ENCODE data around the gene CATSPERD. TPM values are rescaled to one million over a fixed set of nuclear protein-coding genes. Genes with fewer than 3 reads are reported as not detected.

Gene CATSPERD
- total and polyA plus RNA-seq, 12 donors = not detected

DNA sequence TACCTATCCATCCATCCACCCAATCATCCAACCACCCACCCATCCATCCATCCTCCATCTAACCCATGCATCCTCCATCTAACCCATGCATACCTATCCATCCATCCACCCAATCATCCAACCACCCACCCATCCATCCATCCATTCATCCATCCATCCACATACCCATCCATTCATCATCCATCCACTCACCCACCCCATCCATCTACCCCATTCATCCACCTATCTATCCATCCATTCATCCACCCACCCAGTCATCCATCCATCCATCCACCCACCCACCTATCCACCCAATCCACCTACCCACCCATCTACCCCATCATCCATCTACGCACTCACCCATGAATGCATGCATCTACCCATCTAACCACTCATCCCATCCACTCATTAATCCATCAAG, 46.7 kb upstream of the CATSPERD start:
- WGBS, 4 donors = 96 to 100% (median 99%) methylated on average over 1 of the region's 1 CpG
- H3K4me3 ChIP-seq = no peak overlapping the region
- H3K27me3 ChIP-seq = no peaks in the 10 kb centered on the region
- H3K36me3 ChIP-seq (replicated peaks in 1 of 2) = peaks cover 0 to 14% of the 10 kb centered on the region in 2 donors
- TF ChIP-seq, protein P1, sequence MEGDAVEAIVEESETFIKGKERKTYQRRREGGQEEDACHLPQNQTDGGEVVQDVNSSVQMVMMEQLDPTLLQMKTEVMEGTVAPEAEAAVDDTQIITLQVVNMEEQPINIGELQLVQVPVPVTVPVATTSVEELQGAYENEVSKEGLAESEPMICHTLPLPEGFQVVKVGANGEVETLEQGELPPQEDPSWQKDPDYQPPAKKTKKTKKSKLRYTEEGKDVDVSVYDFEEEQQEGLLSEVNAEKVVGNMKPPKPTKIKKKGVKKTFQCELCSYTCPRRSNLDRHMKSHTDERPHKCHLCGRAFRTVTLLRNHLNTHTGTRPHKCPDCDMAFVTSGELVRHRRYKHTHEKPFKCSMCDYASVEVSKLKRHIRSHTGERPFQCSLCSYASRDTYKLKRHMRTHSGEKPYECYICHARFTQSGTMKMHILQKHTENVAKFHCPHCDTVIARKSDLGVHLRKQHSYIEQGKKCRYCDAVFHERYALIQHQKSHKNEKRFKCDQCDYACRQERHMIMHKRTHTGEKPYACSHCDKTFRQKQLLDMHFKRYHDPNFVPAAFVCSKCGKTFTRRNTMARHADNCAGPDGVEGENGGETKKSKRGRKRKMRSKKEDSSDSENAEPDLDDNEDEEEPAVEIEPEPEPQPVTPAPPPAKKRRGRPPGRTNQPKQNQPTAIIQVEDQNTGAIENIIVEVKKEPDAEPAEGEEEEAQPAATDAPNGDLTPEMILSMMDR (IDR thresholded peaks at IDR 0.05) = no peak
- TF ChIP-seq POLR2A (IDR thresholded peaks at IDR 0.05) = no peak
- intact Hi-C loops (cut with DNase I) = no loop called here
- no peaks in the 10 kb centered on the region for H3K9me3 ChIP-seq (replicated peaks in 1 of 3)
- H3K27ac ChIP-seq = no peak overlapping the region
- H3K4me1 ChIP-seq (replicated peaks in 1 of 2) = no peaks in the 10 kb centered on the region
- no peak for DNase-seq

DNA sequence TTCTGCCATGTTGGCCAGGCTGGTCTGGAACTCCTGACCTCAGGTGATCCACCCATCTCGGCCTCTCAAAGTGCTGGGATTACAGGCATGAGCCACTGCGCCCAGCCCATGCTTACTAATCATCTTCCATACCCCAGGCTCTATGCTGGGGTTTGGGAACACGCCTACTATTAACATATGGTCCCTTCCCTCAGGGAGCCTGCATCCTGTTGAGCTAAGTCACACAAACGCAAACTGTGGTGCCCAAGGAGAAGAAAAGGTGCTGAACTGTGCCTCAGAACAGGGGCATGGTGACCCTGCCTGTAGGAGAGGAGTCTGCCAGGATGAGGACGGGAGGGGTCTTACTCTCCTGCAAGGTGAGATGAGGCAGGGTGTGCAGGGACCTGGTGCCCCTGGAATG, 45.7 kb upstream of the CATSPERD start:
- no peak overlapping the region for H3K4me3 ChIP-seq
- TF ChIP-seq, protein P1 (IDR thresholded peaks at IDR 0.05) = no peak
- TF ChIP-seq POLR2A (IDR thresholded peaks at IDR 0.05) = no peak
- intact Hi-C loops (cut with DNase I) = loop anchor here (5.0 kb wide), 2 partner anchors 47 to 587 kb away; no protein-coding TSS in a partner anchor
- H3K9me3 ChIP-seq (replicated peaks in 1 of 3) = no peaks in the 10 kb centered on the region
- H3K27ac ChIP-seq = no peak overlapping the region
- H3K36me3 ChIP-seq (replicated peaks in 1 of 2) = peaks cover 0 to 4% of the 10 kb centered on the region in 2 donors
- no peaks in the 10 kb centered on the region for H3K27me3 ChIP-seq
- 76 to 93% (median 85%) methylated on average over 4 to 5 of the region's 5 CpGs for WGBS, 4 donors
- peaks cover 6 to 8% of the 10 kb centered on the region in 2 donors for H3K4me1 ChIP-seq (replicated peaks in 1 of 2)
- DNase-seq = no peak

DNA sequence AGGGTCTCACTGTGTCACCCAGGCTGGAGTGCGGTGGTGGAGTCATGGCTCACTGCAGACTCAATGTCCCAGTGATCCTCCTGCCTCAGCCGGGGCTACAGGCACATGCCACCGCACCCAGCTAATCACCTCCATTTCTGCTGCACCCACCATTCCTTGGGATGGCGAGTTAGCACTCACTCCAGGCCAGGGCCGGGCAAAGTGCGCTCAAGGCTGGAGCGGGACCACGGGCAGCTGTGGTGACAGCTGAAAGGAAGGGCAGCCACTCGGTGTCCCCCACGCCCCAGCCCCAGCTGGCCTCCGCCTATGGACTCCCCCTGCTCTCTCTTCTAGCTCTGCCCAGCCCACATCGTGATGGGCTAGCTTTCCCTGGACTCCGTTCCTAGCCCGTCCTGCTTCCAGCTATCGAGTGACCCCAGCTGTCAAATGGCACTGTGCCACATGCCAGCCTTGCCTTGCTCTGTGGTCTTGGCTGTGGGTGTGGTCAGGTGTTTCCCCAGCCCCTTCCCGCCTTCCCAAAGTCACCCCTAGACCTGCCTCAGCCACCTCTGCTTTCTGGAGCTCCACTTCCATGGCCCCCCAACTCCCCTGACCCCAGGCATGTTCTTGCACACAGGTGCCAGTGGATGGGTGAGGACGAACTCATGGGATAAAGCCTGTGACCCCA, 44.2 kb upstream of the CATSPERD start:
- peak in 3 of 7 donors; percentile 18 to 30 (median 30) for DNase-seq
- Histone ChIP-seq H3K9me3 (replicated peaks in 1 of 3) (no peaks in the 10 kb centered on the region), H3K27ac (no peak overlapping the region), H3K27me3 (no peaks in the 10 kb centered on the region), H3K36me3 (replicated peaks in 1 of 2) (no peaks in the 10 kb centered on the region), H3K4me1 (replicated peaks in 1 of 2) (peaks cover 12 to 13% of the 10 kb centered on the region in 2 donors), H3K4me3 (no peak overlapping the region)
- intact Hi-C loops (cut with DNase I) = loop anchor here (5.0 kb wide), 2 partner anchors 49 to 589 kb away; no protein-coding TSS in a partner anchor
- TF ChIP-seq POLR2A (IDR thresholded peaks at IDR 0.05) = no peak
- TF ChIP-seq, protein P1 (IDR thresholded peaks at IDR 0.05) = no peak
- 74 to 77% (median 76%) methylated on average over 6 to 17 of the region's 17 CpGs for WGBS, 4 donors

DNA sequence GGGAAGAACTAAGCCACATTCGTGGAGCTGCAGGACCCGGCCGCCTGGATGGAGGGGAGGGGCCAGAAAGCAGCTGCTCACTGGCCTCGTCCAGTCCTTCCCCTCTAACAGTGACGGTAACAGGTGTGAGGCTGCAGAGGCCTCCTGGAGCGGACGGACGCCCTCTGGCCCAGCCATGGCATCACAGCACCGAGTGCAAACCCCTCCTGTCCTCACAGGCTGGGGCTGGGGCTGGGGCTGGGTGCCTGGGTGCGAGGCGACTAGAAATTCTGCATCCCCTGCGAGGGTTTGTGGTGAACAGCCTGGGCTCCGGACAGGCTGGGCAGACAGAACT, 43.7 kb upstream of the CATSPERD start:
- H3K27me3 ChIP-seq = no peaks in the 10 kb centered on the region
- H3K36me3 ChIP-seq (replicated peaks in 1 of 2) = no peaks in the 10 kb centered on the region
- intact Hi-C loops (cut with DNase I) = loop anchor here (5.0 kb wide), 2 partner anchors 49 to 589 kb away; no protein-coding TSS in a partner anchor
- no peak overlapping the region for H3K27ac ChIP-seq
- H3K9me3 ChIP-seq (replicated peaks in 1 of 3) = no peaks in the 10 kb centered on the region
- peak in 1 of 7 donors; percentile 21 for DNase-seq
- peaks cover 13% of the 10 kb centered on the region in 2 donors for H3K4me1 ChIP-seq (replicated peaks in 1 of 2)
- TF ChIP-seq POLR2A (IDR thresholded peaks at IDR 0.05) = no peak
- TF ChIP-seq, protein P1 (IDR thresholded peaks at IDR 0.05) = no peak
- WGBS, 4 donors = 68 to 75% (median 73%) methylated on average over 4 to 13 of the region's 13 CpGs; no CpG with 5 or more reads in 1 of the 4 donors
- H3K4me3 ChIP-seq = no peak overlapping the region
